Right cardiac atrium (tissue), 5 donors: ENCODE results near the gene DMXL1. TPM values are rescaled to one million over a fixed set of nuclear protein-coding genes. Genes with fewer than 3 reads are reported as not detected.
"Not testable (repeated sequence)": the region's sequence is repeated elsewhere in the genome, so short reads cannot be mapped to it uniquely, and the experiment has no call there.

Experiments
- ATAC-seq, 2 donors: fragments of 200-7000 bp; cut with Tn5 transposase; one replicate each; pipeline versions ENCODE4 v1.8.0 to v1.9.1; 2020; ENCODE audit warnings: moderate library complexity in 2 of 2, mild to moderate bottlenecking in 1 of 2
- DNase-seq, 3 donors: peaks; one replicate each; pipeline ENCODE4 v3.0.0-alpha.2; 2020
- H3K27ac ChIP-seq: one replicate; pipeline ENCODE4 v1.5.1; 2013; ENCODE audit warnings: mild to moderate bottlenecking, low read length, control low read depth, moderate library complexity
- H3K27me3 ChIP-seq: one replicate; pipeline ENCODE4 v1.6.1; 2013; ENCODE audit not compliant: control insufficient read depth, insufficient read depth
- H3K4me1 ChIP-seq: one replicate; pipeline ENCODE4 v1.6.1; 2013; ENCODE audit warnings: low read length; ENCODE audit not compliant: control insufficient read depth, insufficient read depth
- H3K4me3 ChIP-seq: one replicate; pipeline ENCODE4 v1.5.1; 2013; ENCODE audit warnings: low read length, control low read depth
- H3K9me3 ChIP-seq: one replicate; pipeline ENCODE4 v1.6.1; 2013; ENCODE audit warnings: low read length; ENCODE audit not compliant: control insufficient read depth
- WGBS: extraction: QIAGEN DNeasy Blood & Tissue Kit; methylation state at CpG from one replicate; pipeline ENCODE4 v1.1.7; 2013; 5-methylcytosine and 5-hydroxymethylcytosine counted together
- intact Hi-C, 4 donors: fragments of 100-400 bp; cut with DNase I; formaldehyde crosslinking; loops; one replicate each; pipeline versions ENCODE4 v1.11.0 to v1.14.0; 2022 to 2023
- polyA plus RNA-seq: library from polyadenylated mRNA; stranded (reverse); fragments of 200-250 nt; gene quantifications from one replicate; pipeline ENCODE4 v1.2.3, GENCODE V29; 2013
- total RNA-seq, 4 donors: library from RNA; stranded (reverse); fragmentation: NEBNext Ultra II Directional; extraction: Animal tissue kit (Norgen Biotek cat#: 25700); gene quantifications; one replicate each; pipeline ENCODE4 v1.2.1, GENCODE V29; 2021
- donor health status: healthy with polysubstance abuse.
- donor health status: DM: no; HTN: yes; CAD: no.
- donor health status: DM: no; HTN: no; CAD: no.
- donor health status: DM: no; HTN: yes; CAD: no; lungs with severe emphysema.
- donor health status: DM: yes; HTN: yes; CAD: no.

Gene DMXL1
- total and polyA plus RNA-seq, 5 donors: 10.8 to 42.3 (median 32.1) TPM

DNA sequence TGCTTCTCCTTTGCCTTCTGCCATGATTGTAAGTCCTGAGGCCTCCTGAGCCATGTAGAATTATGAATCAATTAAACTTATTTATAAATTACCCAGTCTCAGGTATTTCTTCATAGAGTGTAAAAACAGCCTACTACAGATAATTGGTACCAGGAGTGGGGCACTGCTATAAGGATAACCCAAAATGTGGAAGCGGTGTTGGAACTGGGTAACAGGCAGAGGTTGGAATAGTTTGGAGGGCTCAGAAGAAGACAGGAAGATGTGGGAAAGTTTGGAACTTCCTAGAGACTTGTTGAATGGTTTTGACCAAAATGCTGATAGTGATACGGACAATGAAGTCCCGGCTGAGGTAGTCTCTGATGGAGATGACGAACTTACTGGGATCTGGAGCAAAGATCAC is 64.9 kb downstream of the DMXL1 start:
- intact Hi-C loops, H3K4me1 ChIP-seq, DNase-seq, H3K4me3 ChIP-seq, H3K27me3 ChIP-seq, H3K9me3 ChIP-seq, H3K27ac ChIP-seq, ATAC-seq: not testable (repeated sequence)
- 99% methylated on average over 4 of the region's 4 CpGs for WGBS

DNA sequence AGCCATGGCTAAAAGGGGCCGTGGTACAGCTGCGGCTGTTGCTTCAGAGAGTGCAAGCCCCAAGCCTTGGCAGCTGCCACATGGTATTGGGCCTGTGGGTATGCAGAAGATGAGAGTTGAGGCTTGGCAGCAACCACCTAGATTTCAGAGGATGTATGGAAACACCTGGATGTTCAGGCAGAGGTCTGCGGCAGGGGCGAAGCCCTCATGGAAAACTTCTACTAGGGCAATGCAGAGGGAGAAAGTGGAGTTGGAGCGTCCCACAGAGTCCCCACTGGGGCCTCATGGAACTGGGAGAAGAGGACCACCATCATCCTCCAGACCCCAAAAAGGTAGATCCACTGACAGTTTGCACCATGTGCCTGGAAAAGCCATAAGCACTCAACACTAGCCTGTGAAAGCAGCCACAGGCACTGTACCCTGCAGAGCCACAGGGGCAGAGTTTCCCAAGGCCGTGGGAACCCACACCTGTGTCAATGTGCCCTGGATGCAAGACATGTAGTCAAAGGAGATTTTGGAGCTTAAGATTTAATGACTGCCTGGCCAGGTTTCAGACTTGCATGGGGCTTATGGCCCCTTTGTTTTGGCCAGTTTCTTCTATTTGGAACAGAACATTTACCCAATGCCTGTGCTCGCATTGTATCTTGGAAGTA is 65.9 kb downstream of the DMXL1 start:
- no peak overlapping the region for H3K27ac ChIP-seq
- no peak overlapping the region for H3K4me3 ChIP-seq
- no peak for ATAC-seq
- no peaks in the 10 kb centered on the region for H3K9me3 ChIP-seq
- peak in 1 of 3 donors; percentile 29 for DNase-seq
- H3K27me3 ChIP-seq: no peaks in the 10 kb centered on the region
- intact Hi-C loops: no loop called here
- no peaks in the 10 kb centered on the region for H3K4me1 ChIP-seq
- WGBS: 98% methylated on average over 7 of the region's 7 CpGs

DNA sequence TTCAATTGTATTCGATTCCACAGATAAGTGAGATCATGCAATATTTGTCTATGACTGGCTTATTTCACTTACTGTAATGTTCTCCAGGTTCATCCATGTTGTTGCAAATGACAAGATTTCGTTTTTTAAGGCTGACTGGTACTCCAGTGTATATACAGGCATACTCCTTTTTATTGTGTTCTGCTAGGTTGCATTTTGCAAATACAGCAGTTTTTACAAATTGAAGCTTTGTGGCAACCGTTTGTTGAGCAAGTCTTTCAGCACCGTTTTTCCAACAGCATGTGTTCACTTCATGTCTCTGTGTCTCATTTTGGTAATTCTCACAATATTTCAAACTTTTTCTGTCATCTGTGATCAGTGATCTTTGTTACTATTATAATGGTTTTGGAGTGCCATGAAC is 82.7 kb downstream of the DMXL1 start:
- Histone ChIP-seq H3K27me3 (no peaks in the 10 kb centered on the region), H3K4me3 (no peak overlapping the region), H3K27ac (no peak overlapping the region), H3K4me1 (no peaks in the 10 kb centered on the region), H3K9me3 (no peaks in the 10 kb centered on the region)
- intact Hi-C loops: no loop called here
- WGBS: 96% methylated on average over 4 of the region's 4 CpGs
- ATAC-seq: no peak
- no peak for DNase-seq

DNA sequence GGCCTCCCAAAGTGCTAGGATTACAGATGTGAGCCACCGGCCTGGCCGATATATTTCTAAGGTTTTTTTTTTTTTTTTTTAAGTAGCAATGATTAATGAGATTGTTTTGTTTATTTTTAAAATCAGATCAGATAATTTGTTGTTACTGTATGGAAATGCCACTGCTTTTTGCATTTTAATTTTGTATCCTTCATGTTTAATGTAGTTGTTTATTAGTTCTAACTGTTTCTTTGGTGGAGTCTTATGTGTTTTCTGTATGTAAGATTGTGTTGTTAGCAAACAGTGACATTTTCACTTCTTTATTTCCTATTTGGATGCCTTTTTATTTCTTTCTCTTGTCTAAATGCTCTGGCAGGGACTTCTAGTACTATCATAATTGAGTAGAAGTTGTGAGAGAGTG is 87.3 kb downstream of the DMXL1 start:
- H3K4me3 ChIP-seq: no peak overlapping the region
- DNase-seq (no peak), ATAC-seq (no peak)
- 100% methylated on average over 2 of the region's 2 CpGs for WGBS
- H3K9me3 ChIP-seq: no peaks in the 10 kb centered on the region
- H3K4me1 ChIP-seq: no peaks in the 10 kb centered on the region
- no peak overlapping the region for H3K27ac ChIP-seq
- intact Hi-C loops: no loop called here
- no peaks in the 10 kb centered on the region for H3K27me3 ChIP-seq

DNA sequence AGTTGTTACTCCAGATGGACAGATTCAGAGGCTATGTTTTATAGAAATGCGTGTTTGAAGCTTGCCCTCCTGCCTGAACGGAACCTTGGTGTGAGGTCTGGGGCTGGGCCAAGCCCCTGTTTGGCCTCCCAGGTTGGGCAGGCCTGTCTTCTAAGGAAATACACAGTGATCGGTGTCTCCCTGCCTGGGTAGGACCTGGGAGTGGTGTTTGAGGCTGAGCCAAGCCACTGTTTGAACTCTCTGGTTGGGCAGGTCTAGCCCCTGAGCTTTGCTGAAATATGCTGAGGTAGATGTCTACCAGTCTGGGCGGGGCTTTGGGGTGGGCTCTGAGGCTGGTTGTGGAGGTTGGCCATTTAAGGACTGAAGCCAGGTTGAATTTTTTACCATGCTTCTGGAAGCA is 90.5 kb downstream of the DMXL1 start:
- intact Hi-C loops: no loop called here
- Histone ChIP-seq H3K27ac (no peak overlapping the region), H3K9me3 (no peaks in the 10 kb centered on the region), H3K4me1 (no peaks in the 10 kb centered on the region), H3K27me3 (no peaks in the 10 kb centered on the region), H3K4me3 (no peak overlapping the region)
- 89% methylated on average over 4 of the region's 4 CpGs for WGBS
- DNase-seq: no peak
- peak in 1 of 2 donors; percentile 36 for ATAC-seq

DNA sequence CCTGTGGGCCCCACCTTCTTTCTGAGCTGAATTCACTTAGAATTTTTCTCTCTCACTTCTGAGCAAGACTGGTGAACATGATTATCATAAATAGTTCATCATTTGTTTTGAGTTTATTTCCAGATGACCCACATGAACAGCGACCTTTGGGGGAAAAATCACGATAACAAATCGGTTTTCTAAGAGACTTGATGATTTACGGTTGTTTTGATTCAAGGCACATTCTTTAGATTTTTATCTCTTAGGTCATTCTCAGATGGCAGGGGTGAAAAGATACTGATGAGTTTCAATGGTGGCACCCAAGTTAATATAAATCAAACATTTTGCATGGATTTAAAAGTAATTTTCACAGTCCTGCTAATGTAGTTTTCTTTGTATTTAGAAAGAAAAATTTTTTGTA is 95.1 kb downstream of the DMXL1 start:
- no peaks in the 10 kb centered on the region for H3K9me3 ChIP-seq
- intact Hi-C loops: no loop called here
- H3K4me3 ChIP-seq: no peak overlapping the region
- ATAC-seq: no peak
- no peak overlapping the region for H3K27ac ChIP-seq
- WGBS: 84% methylated on average over 4 of the region's 4 CpGs
- no peaks in the 10 kb centered on the region for H3K27me3 ChIP-seq
- H3K4me1 ChIP-seq: no peaks in the 10 kb centered on the region
- DNase-seq: no peak

DNA sequence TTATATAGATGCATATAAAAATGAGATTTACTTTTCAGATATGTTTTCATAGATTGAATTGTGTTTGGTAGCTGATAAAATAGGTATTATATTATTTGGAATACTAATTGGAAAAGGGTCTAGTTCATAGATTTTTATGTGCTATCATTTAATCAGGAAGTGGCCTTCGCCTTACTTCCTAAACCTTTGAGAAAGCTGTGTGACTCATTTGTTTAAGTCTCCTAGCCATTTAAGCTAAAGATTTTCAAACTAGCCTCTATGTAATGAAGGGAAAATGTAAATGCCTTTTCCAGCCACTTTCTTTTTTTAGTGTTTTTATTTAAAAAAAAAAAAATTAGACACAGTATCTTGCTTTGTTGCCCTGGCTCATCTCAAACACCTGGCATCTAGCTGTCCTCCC is 97.5 kb downstream of the DMXL1 start:
- intact Hi-C loops: no loop called here

DNA sequence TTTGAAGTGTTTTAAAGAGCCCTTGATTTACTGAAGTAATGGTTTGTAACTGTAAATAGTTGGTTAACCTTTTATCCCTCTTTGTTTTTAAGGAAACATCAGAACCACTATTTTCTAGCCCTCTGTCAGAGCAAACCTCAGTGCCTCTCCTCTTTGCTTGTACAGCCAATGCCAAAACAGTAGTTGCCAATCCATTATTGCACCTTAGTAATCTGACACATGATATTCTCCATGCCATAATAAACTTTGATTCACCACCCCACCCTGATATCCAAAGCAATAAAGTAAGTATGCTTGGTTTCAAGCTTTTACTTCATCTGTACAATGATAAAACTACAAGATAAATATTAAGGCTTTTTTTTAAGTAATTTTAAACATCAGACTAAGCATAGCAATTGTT is 100.8 kb downstream of the DMXL1 start:
- ATAC-seq: no peak
- Histone ChIP-seq H3K9me3 (no peaks in the 10 kb centered on the region), H3K4me1 (no peaks in the 10 kb centered on the region), H3K27ac (no peak overlapping the region), H3K27me3 (no peaks in the 10 kb centered on the region), H3K4me3 (no peak overlapping the region)
- no peak for DNase-seq
- intact Hi-C loops: no loop called here

More for the DNA sequence above, 97.5 kb downstream of the DMXL1 start:
- Histone ChIP-seq H3K9me3 (no peaks in the 10 kb centered on the region), H3K27ac (no peak overlapping the region), H3K4me3 (no peak overlapping the region), H3K27me3 (no peaks in the 10 kb centered on the region), H3K4me1 (no peaks in the 10 kb centered on the region)
- DNase-seq (no peak), ATAC-seq (no peak)
- WGBS: 92% methylated on average over 1 of the region's 1 CpG

DNA sequence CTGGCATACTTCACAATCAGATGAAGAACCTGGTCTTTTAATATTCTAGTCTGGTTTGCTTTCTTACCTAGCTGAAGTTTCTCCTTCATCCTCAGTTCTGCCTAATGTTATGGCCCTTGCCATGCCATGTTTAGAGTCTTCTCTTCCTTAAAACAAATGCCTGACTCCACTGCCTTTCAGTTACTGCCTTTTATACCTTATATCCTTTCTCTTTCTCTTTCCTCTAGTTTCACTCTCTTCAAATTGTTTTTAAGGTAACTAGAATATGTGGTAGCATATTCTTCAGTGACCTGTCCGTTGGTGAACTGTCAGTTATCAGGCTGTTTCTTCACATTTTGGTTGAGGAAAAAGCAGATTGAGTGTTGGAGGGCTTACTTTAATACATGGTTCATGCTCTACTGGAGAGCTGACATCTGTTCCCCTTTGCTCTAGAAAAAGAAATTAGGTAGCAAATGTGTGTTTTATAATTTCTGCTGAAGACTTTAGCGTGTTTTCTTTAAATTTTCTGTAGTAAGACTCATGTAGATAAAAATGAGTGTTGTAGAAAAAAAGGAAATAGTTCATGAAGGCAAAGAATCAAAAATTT is 103.8 kb downstream of the DMXL1 start:
- no peaks in the 10 kb centered on the region for H3K27me3 ChIP-seq
- no peaks in the 10 kb centered on the region for H3K9me3 ChIP-seq
- intact Hi-C loops: no loop called here
- WGBS: 84% methylated on average over 2 of the region's 2 CpGs
- no peaks in the 10 kb centered on the region for H3K4me1 ChIP-seq
- no peak for ATAC-seq
- H3K4me3 ChIP-seq: no peak overlapping the region
- no peak for DNase-seq
- H3K27ac ChIP-seq: no peak overlapping the region

DNA sequence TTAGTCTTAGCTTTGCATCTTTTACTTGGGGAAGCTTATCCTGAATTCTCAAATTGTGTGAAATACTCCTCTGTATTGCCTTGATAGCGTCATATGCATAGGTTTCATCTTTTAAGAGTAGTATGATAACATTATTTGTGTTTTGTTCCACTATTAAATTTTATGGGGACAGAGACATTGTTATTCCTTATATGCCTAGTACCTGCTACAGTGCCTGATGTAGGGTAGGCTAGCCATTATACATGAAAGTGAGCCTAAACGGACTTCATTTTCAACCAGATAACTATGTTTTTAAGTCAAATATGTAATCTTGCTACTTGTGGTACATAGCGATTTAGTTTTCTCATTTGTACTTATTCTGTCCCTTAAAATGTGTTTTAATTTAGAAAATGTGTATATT is 105.9 kb downstream of the DMXL1 start:
- Histone ChIP-seq H3K27me3 (no peaks in the 10 kb centered on the region), H3K4me3 (no peak overlapping the region), H3K9me3 (no peaks in the 10 kb centered on the region), H3K27ac (no peak overlapping the region), H3K4me1 (no peaks in the 10 kb centered on the region)
- intact Hi-C loops: no loop called here
- ATAC-seq (no peak), DNase-seq (no peak)
- 97% methylated on average over 3 of the region's 3 CpGs for WGBS

DNA sequence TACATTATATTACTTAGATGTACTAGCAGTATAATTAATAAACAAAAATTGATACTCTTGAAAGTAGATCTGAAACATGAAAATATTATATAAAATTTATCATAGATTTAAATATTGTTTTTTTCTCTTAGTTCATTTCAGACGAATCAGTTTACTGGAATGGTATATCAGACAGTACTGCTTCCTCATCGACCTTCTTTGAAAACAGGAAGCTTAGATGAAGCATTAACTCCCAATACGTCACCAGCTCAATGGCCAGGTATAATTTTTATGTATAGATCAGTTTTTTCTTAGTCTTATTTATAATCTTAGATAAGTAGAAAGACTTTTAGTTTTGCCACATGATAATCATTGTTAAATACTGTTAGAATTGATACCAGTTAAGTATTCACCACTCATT is 106.3 kb downstream of the DMXL1 start:
- H3K27me3 ChIP-seq: no peaks in the 10 kb centered on the region
- intact Hi-C loops: no loop called here
- no peak overlapping the region for H3K4me3 ChIP-seq
- WGBS: 86% methylated on average over 3 of the region's 3 CpGs
- no peak for ATAC-seq
- no peak overlapping the region for H3K27ac ChIP-seq
- H3K4me1 ChIP-seq: no peaks in the 10 kb centered on the region
- no peak for DNase-seq
- H3K9me3 ChIP-seq: no peaks in the 10 kb centered on the region

DNA sequence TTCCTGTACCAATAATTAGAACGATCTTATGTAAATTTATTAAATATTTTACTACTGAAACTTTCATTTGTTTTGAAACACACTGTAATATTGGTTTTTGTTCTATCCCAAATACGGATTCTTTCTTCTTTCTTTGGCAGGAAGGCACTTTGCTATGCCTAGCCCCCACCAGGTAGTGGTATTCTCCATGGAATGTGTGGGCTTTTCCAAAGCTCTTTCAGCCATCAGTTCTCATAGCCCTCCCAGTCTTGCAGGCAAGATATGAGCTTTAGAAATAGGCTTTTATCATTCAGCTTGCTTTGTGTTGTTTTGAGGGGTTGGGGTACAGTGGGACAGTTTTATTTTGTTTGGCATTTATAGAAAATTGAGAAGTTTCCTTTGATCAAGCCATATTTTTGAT is 107.5 kb downstream of the DMXL1 start:
- H3K9me3 ChIP-seq: no peaks in the 10 kb centered on the region
- WGBS: 90% methylated on average over 2 of the region's 2 CpGs
- no peak overlapping the region for H3K27ac ChIP-seq
- ATAC-seq (no peak), DNase-seq (no peak)
- no peaks in the 10 kb centered on the region for H3K27me3 ChIP-seq
- H3K4me1 ChIP-seq: no peaks in the 10 kb centered on the region
- intact Hi-C loops: no loop called here
- H3K4me3 ChIP-seq: no peak overlapping the region
